IMR-90 (cell line): ENCODE measurements around the gene ST6GALNAC2. TPM values are rescaled to one million over a fixed set of nuclear protein-coding genes. Genes with fewer than 3 reads are reported as not detected.

Experiments
- ATAC-seq: fragments of 200-7000 bp; cut with Tn5 transposase; 2 replicates; pipeline ENCODE4 v1.9.1; 2020; ENCODE audit warnings: low read depth, mild to moderate bottlenecking, moderate library complexity
- BruUV-seq: library from RNA; stranded (reverse); fragments of 400-500 nt; replicated peaks from 2 replicates; lab custom pipeline; 2021; lab: Mats Ljungman, UMichigan
- CTCF ChIA-PET: fragments of 300-600 bp; formaldehyde crosslinking; extraction: SDS; loops from one replicate; lab custom pipeline; 2021; ENCODE audit warnings: antibody characterized with exemption; lab: Yijun Ruan, JAX
- POLR2A ChIA-PET: fragments of 300-600 bp; sonication (Branson Sonifier 250); formaldehyde crosslinking; loops from one replicate; lab custom pipeline; 2022; ENCODE audit warnings: antibody characterized with exemption; ENCODE audit not compliant: unreplicated experiment; lab: Charles Lee
- DNase-seq: peaks from one replicate; pipeline ENCODE4 v3.0.0; 2013
- H2AFZ ChIP-seq: replicated peaks from 2 replicates; pipeline ENCODE3; 2013; ENCODE audit warnings: low read length, mild to moderate bottlenecking; ENCODE audit not compliant: poor library complexity
- H2AK5ac ChIP-seq: 2 replicates; pipeline ENCODE4 v1.6.1; 2013; ENCODE audit warnings: low read depth, low read length, inconsistent platforms
- H2AK9ac ChIP-seq: replicated peaks from 2 replicates; pipeline ENCODE3; 2013; ENCODE audit warnings: mild to moderate bottlenecking, low read depth, low read length, moderate library complexity; ENCODE audit not compliant: poor library complexity
- H2BK120ac ChIP-seq: 2 replicates; pipeline ENCODE4 v1.6.1; 2013; ENCODE audit warnings: low read depth, low read length, inconsistent platforms
- H2BK15ac ChIP-seq: 3 replicates; pipeline ENCODE4 v1.6.1; 2013; ENCODE audit warnings: low read depth, low read length, inconsistent platforms
- H2BK20ac ChIP-seq: 2 replicates; pipeline ENCODE4 v1.6.1; 2013; ENCODE audit warnings: low read depth, mild to moderate bottlenecking, inconsistent platforms, low read length, moderate library complexity
- H2BK5ac ChIP-seq: 2 replicates; pipeline ENCODE4 v1.6.1; 2013; ENCODE audit warnings: mild to moderate bottlenecking, low read depth, low read length, inconsistent platforms; ENCODE audit not compliant: poor library complexity, severe bottlenecking
- H3K14ac ChIP-seq: replicated peaks from 2 replicates; pipeline ENCODE4 v1.6.1; 2013; ENCODE audit warnings: low read depth, low read length, inconsistent platforms
- H3K18ac ChIP-seq: 2 replicates; pipeline ENCODE4 v1.6.1; 2013; ENCODE audit warnings: low read depth, low read length, control low read depth
- H3K23ac ChIP-seq: 2 replicates; pipeline ENCODE4 v1.6.1; 2013; ENCODE audit warnings: low read depth, low read length, inconsistent platforms
- H3K27ac ChIP-seq: 2 replicates; pipeline ENCODE4 v1.5.1; 2013; ENCODE audit warnings: mild to moderate bottlenecking, control low read depth, low read length; ENCODE audit not compliant: insufficient read depth
- H3K27me3 ChIP-seq: 2 replicates; pipeline ENCODE4 v1.6.1; 2013; ENCODE audit warnings: low read length; ENCODE audit not compliant: control insufficient read depth, insufficient read depth
- H3K36me3 ChIP-seq: 2 replicates; pipeline ENCODE4 v1.6.1; 2013; ENCODE audit warnings: low read length, mixed read lengths; ENCODE audit not compliant: control insufficient read depth, insufficient read depth
- H3K4ac ChIP-seq: 2 replicates; pipeline ENCODE4 v1.6.1; 2013; ENCODE audit warnings: low read depth, low read length, inconsistent platforms
- H3K4me1 ChIP-seq: 2 replicates; pipeline ENCODE4 v1.6.1; 2013; ENCODE audit warnings: low read length, mixed read lengths; ENCODE audit not compliant: control insufficient read depth, insufficient read depth
- H3K4me2 ChIP-seq: 2 replicates; pipeline ENCODE4 v1.6.1; 2013; ENCODE audit warnings: low read depth, mild to moderate bottlenecking, control low read depth, low read length, moderate library complexity
- H3K4me3 ChIP-seq: 2 replicates; pipeline ENCODE4 v1.5.1; 2013; ENCODE audit warnings: low read depth, mild to moderate bottlenecking, control low read depth, low read length, moderate library complexity; ENCODE audit not compliant: insufficient read depth
- H3K56ac ChIP-seq: 2 replicates; pipeline ENCODE4 v1.6.1; 2013; ENCODE audit warnings: low read length, inconsistent platforms; ENCODE audit not compliant: insufficient read depth; ENCODE audit errors: extremely low read depth
- H3K79me1 ChIP-seq, 2 experiments: 2 replicates each; pipeline ENCODE4 v1.6.1; 2013; ENCODE audit warnings: low read length in 2 of 2, inconsistent platforms in 1 of 2, low read depth in 1 of 2
- H3K9ac ChIP-seq: 2 replicates; pipeline ENCODE4 v1.6.1; 2013; ENCODE audit warnings: low read depth, low read length, control low read depth
- H3K9me1 ChIP-seq: 2 replicates; pipeline ENCODE4 v1.6.1; 2013; ENCODE audit warnings: low read length, inconsistent platforms; ENCODE audit not compliant: insufficient read depth
- H3K9me3 ChIP-seq: 2 replicates; pipeline ENCODE4 v1.6.1; 2013; ENCODE audit warnings: low read length; ENCODE audit not compliant: control insufficient read depth, insufficient read depth
- H4K20me1 ChIP-seq: 2 replicates; pipeline ENCODE4 v1.6.1; 2013; ENCODE audit warnings: low read length, inconsistent platforms; ENCODE audit not compliant: insufficient read depth
- H4K5ac ChIP-seq: 2 replicates; pipeline ENCODE4 v1.6.1; 2013; ENCODE audit warnings: mild to moderate bottlenecking, low read depth, low read length, control low read depth
- H4K8ac ChIP-seq, 2 experiments: 2 replicates each; pipeline ENCODE4 v1.6.1; 2013; ENCODE audit warnings: low read depth in 2 of 2, low read length in 2 of 2, control low read depth in 1 of 2, inconsistent platforms in 1 of 2
- H4K91ac ChIP-seq: 2 replicates; pipeline ENCODE4 v1.6.1; 2013; ENCODE audit warnings: low read depth, low read length, inconsistent platforms; ENCODE audit not compliant: insufficient read depth
- BHLHE40 ChIP-seq: fragments of 150-350 bp; IDR thresholded peaks from 2 replicates; pipeline ENCODE4 v1.6.1; 2016; ENCODE audit warnings: mild to moderate bottlenecking, low read depth, low read length
- CEBPB ChIP-seq: IDR thresholded peaks from 2 replicates; pipeline ENCODE4 v1.6.1; 2012; ENCODE audit warnings: low read depth, low read length, improper control_type of control experiment
- MAZ ChIP-seq: IDR thresholded peaks from 2 replicates; pipeline ENCODE4 v1.6.1; 2012; ENCODE audit warnings: low read depth, mild to moderate bottlenecking, low read length, improper control_type of control experiment, moderate library complexity, borderline replicate concordance
- MXI1 ChIP-seq: IDR thresholded peaks from 2 replicates; pipeline ENCODE4 v1.6.1; 2012; ENCODE audit warnings: low read depth, mild to moderate bottlenecking, low read length, moderate library complexity, borderline replicate concordance
- RAD21 ChIP-seq: IDR thresholded peaks from 2 replicates; pipeline ENCODE4 v1.6.1; 2012; ENCODE audit warnings: low read length, improper control_type of control experiment
- RCOR1 ChIP-seq: IDR thresholded peaks from 2 replicates; pipeline ENCODE4 v1.6.1; 2012; ENCODE audit warnings: mild to moderate bottlenecking, low read length, improper control_type of control experiment; ENCODE audit not compliant: insufficient replicate concordance
- WGBS, 2 experiments: methylation state at CpG; one replicate each; pipeline versions ENCODE4 v1.1.5 to v1.1.7; 2013; ENCODE audit warnings: missing lambda C conversion rate in 2 of 2; ENCODE audit not compliant: insufficient read length in 1 of 2; ENCODE audit errors: extremely low coverage in 2 of 2; 5-methylcytosine and 5-hydroxymethylcytosine counted together
- dilution Hi-C: fragments of 300-500 bp; cut with HindIII; formaldehyde crosslinking; loops from one replicate; pipeline ENCODE4 v1.14.3; 2018; ENCODE audit warnings: low sequenced_read_pairs; ENCODE audit not compliant: unreplicated experiment
- in situ Hi-C: fragments of 300-500 bp; cut with MboI; formaldehyde crosslinking; loops from 3 replicates; pipeline ENCODE4 v1.14.3; 2019; ENCODE audit warnings: low sequenced_read_pairs, inconsistent platforms, mixed read lengths
- intact Hi-C: fragments of 100-400 bp; cut with micrococcal nuclease; formaldehyde crosslinking; loops from 2 replicates; pipeline ENCODE4 v1.10.0; 2022
- polyA plus RNA-seq, 3 experiments: library from polyadenylated mRNA; depleted of rRNA; stranded (reverse); fragments of >200 nt; gene quantifications; 2 replicates each; pipeline ENCODE4 v1.2.3, GENCODE V29; 2012; ENCODE audit warnings: low replicate concordance in 1 of 3
- total RNA-seq: library from RNA; depleted of rRNA; stranded (reverse); fragments of >200 nt; gene quantifications from 2 replicates; pipeline ENCODE4 v1.2.3, GENCODE V29; 2012
- TF ChIP-seq, protein P1 (sequence below): fragments of 150-350 bp; IDR thresholded peaks from 2 replicates; pipeline ENCODE4 v1.6.1; 2017; ENCODE audit warnings: mild to moderate bottlenecking, antibody characterized with exemption, low read length, low read depth
- TF ChIP-seq, protein P2 (sequence below): fragments of 150-350 bp; IDR thresholded peaks from 2 replicates; pipeline ENCODE4 v1.6.1; 2016; ENCODE audit warnings: low read depth, mild to moderate bottlenecking, low read length, moderate library complexity, borderline replicate concordance
- TF ChIP-seq, protein P3 (sequence below): conservative IDR thresholded peaks from 2 replicates; pipeline ENCODE4 v1.5.1; 2012; ENCODE audit warnings: mild to moderate bottlenecking, low read depth, low read length, improper control_type of control experiment

The ST6GALNAC2 gene
- total and polyA plus RNA-seq, 2 of the 4 experiments (the other 2 are of a cell fraction), result 0.10 TPM; not detected in 1

DNA sequence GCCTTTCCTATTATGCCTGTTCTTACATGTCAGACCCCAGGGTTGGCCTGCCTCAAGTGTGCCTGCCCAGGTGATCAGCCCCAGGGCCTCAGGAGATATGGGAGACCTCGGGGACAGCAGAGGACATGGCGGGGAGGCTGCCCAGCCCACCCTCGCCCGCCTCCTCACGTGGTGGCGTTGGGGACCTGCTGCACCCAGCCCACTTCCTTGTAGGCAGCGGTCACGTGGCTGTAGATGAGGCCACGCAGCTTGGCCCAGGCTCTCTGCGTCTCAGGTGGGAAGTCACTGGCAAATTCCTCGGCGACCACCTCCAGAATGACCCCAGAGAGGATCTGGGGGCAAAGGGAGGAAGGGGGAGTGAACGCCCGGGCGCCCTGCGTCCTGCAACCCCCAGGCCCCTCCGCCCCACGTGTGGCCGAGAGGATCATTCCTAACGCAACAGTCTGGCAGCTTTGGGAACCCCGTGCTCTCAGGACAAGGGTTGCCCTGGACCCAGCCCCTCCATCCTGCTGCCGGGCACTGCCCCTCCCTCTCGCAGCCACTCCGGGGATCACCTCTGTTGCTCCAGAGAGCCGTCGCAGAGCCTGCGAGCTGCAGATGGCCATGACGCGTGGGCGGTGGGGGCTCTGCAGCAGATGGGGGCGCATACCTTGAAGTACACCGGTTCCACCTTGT is 54.7 kb downstream of the ST6GALNAC2 start (continued):
- no peak for TF ChIP-seq CEBPB
- no peak for TF ChIP-seq RCOR1

DNA sequence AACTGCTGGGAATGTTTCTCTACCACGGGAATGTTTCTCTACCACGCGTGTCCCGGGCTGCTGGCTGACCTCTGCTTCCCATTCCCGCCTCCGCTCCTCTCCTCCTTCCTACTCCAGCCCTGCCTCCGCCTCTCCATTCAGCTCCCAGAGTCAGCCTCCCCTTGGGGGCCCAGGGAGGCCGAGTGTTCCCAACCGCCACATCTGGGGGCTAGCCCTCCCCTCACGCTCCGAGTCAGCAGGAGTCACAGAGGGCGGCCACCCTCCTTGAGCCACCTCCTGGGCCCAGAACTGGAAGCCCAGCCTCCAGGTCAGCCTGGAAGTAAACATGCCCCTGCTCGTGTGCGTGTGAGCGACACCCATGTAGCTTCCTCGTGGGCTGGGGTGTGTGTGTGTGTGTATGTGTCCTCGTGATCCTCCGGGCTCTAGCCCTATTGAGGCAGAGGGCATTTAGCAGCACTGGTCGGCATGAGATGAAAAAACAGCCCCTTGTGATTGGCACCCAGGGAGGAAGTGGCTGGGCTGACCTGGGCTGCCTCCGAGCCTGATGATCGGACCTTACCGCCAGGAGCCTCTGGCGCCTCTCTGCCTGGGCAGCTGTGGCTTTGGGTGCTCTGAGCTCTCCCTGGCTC is 55.5 kb downstream of the ST6GALNAC2 start:
- TF ChIP-seq MAZ (peak; percentile 28), RAD21 (no peak), BHLHE40 (peak; percentile 27; the same call in 1 of the 2 replicates), MXI1 (peak; percentile 31; the same call in 1 of the 2 replicates)
- TF ChIP-seq, protein P1, sequence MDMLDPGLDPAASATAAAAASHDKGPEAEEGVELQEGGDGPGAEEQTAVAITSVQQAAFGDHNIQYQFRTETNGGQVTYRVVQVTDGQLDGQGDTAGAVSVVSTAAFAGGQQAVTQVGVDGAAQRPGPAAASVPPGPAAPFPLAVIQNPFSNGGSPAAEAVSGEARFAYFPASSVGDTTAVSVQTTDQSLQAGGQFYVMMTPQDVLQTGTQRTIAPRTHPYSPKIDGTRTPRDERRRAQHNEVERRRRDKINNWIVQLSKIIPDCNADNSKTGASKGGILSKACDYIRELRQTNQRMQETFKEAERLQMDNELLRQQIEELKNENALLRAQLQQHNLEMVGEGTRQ, result 0 out of 2 replicates have a peak, but pooled peaks have one; percentile 33
- TF ChIP-seq, protein P2, sequence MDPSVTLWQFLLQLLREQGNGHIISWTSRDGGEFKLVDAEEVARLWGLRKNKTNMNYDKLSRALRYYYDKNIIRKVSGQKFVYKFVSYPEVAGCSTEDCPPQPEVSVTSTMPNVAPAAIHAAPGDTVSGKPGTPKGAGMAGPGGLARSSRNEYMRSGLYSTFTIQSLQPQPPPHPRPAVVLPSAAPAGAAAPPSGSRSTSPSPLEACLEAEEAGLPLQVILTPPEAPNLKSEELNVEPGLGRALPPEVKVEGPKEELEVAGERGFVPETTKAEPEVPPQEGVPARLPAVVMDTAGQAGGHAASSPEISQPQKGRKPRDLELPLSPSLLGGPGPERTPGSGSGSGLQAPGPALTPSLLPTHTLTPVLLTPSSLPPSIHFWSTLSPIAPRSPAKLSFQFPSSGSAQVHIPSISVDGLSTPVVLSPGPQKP, result no peak
- TF ChIP-seq, protein P3, sequence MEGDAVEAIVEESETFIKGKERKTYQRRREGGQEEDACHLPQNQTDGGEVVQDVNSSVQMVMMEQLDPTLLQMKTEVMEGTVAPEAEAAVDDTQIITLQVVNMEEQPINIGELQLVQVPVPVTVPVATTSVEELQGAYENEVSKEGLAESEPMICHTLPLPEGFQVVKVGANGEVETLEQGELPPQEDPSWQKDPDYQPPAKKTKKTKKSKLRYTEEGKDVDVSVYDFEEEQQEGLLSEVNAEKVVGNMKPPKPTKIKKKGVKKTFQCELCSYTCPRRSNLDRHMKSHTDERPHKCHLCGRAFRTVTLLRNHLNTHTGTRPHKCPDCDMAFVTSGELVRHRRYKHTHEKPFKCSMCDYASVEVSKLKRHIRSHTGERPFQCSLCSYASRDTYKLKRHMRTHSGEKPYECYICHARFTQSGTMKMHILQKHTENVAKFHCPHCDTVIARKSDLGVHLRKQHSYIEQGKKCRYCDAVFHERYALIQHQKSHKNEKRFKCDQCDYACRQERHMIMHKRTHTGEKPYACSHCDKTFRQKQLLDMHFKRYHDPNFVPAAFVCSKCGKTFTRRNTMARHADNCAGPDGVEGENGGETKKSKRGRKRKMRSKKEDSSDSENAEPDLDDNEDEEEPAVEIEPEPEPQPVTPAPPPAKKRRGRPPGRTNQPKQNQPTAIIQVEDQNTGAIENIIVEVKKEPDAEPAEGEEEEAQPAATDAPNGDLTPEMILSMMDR, result no peak
- Histone ChIP-seq H2BK5ac (peak overlapping the region; percentile 91), H3K4ac (peak overlapping the region; percentile 99), H4K8ac (peak overlapping the region; percentile 88 to 100), H3K4me3 (no peak overlapping the region), H4K20me1 (0 out of 2 replicates have a peak, but pooled peaks cover 2% of the 10 kb centered on the region), H3K79me1 (peaks cover 0 to 23% of the 10 kb centered on the region in 2 experiments; a peak in 1 of 4 replicates), H4K91ac (peak overlapping the region; percentile 99), H3K23ac (peak overlapping the region; percentile 99), H3K36me3 (peaks cover 7% of the 10 kb centered on the region; the same call in 1 of the 2 replicates), H3K56ac (peak overlapping the region; percentile 91; the same call in 1 of the 2 replicates), H2AK5ac (peak overlapping the region; percentile 92), H3K14ac (peak overlapping the region; percentile 94), H3K9me1 (peaks cover 22% of the 10 kb centered on the region), H2BK20ac (peak overlapping the region; percentile 95), H2AK9ac (peak overlapping the region; percentile 97), H3K9ac (peak overlapping the region; percentile 48), H4K5ac (peak overlapping the region; percentile 98), H3K27ac (peak overlapping the region; percentile 89), H2BK120ac (peak overlapping the region; percentile 97), H3K9me3 (no peaks in the 10 kb centered on the region), H2BK15ac (peak overlapping the region; percentile 94; the same call in 2 of the 3 replicates), H3K4me1 (peaks cover 41% of the 10 kb centered on the region), H2AFZ (peak overlapping the region; percentile 97), H3K4me2 (peak overlapping the region; percentile 14), H3K18ac (peak overlapping the region; percentile 91), H3K27me3 (no peaks in the 10 kb centered on the region)
- ATAC-seq, result peak; percentile 30
- dilution Hi-C loops, result no loop called here
- ChIA-PET CTCF (interaction anchor here (1.5 to 1.6 kb wide), 2 partner anchors 10 to 27 kb away, joined by 3 to 5 read pairs; no protein-coding TSS in a partner anchor), POLR2A (interaction anchor here (1.1 kb wide), 1 partner anchor 14 kb away, joined by 3 read pairs; no protein-coding TSS in a partner anchor)
- in situ Hi-C loops, result no loop called here
- DNase-seq, result peak; percentile 70
- BruUV-seq, result no TSS peak
- intact Hi-C loops, result loop anchor here (10.0 kb wide), 1 partner anchor 535 kb away; no protein-coding TSS in a partner anchor
- 16% methylated on average over 12 of the region's 23 CpGs; no CpG with 5 or more reads in 1 of the 2 experiments for WGBS, 2 experiments
